K562 (cell line): Measurements from ENCODE around the gene SPON2.

Source experiments
- CEBPB ChIP-seq: fragments of 450-650 bp; IDR thresholded peaks from 2 replicates; pipeline ENCODE4 v1.6.1; 2016; ENCODE audit warnings: missing genetic modification characterization, missing compliant biosample characterization
- EP300 ChIP-seq: IDR thresholded peaks from 2 replicates; pipeline ENCODE4 v1.6.1; 2012; ENCODE audit warnings: low read length, improper control_type of control experiment
- NFYB ChIP-seq: IDR thresholded peaks from 2 replicates; pipeline ENCODE4 v1.6.1; 2011; ENCODE audit warnings: mild to moderate bottlenecking, moderate library complexity; ENCODE audit not compliant: insufficient read length; ENCODE audit errors: extremely low read depth
- NR1H2 ChIP-seq: sonication (generic); formaldehyde crosslinking; IDR thresholded peaks from 2 replicates; pipeline ENCODE4 v1.4.0; 2020; ENCODE audit warnings: mild to moderate bottlenecking, missing genetic modification reagents
- POLR2AphosphoS2 ChIP-seq: IDR thresholded peaks from 2 replicates; pipeline ENCODE4 v1.6.1; 2012; ENCODE audit warnings: low read length, improper control_type of control experiment
- ZBTB17 ChIP-seq: fragments of 450-650 bp; formaldehyde crosslinking; IDR thresholded peaks from 2 replicates; pipeline ENCODE4 v1.4.0; 2020; ENCODE audit warnings: mild to moderate bottlenecking
- ZNF175 ChIP-seq: fragments of 200-800 bp; sonication (Bioruptor generic); IDR thresholded peaks from 2 replicates; pipeline ENCODE4 v1.6.1; 2016; ENCODE audit warnings: low read depth, mild to moderate bottlenecking, missing genetic modification characterization, missing compliant biosample characterization
- ZNF347 ChIP-seq: fragments of 450-650 bp; formaldehyde crosslinking; IDR thresholded peaks from 2 replicates; pipeline ENCODE4 v1.4.0; 2020; ENCODE audit warnings: low read depth, mild to moderate bottlenecking, moderate library complexity
- TF ChIP-seq, protein P1 (sequence below), 3 experiments: IDR thresholded peaks in 2 of 3; conservative IDR thresholded peaks in 1 of 3; 2 replicates each; pipeline ENCODE4 v1.5.1; 2011 to 2012; ENCODE audit warnings: low read length in 3 of 3, mild to moderate bottlenecking in 3 of 3, control low read depth in 2 of 3, improper control_type of control experiment in 1 of 3, inconsistent platforms in 1 of 3, low read depth in 1 of 3, mixed read lengths in 1 of 3, moderate library complexity in 1 of 3; ENCODE audit not compliant: insufficient read depth in 2 of 3

DNA sequence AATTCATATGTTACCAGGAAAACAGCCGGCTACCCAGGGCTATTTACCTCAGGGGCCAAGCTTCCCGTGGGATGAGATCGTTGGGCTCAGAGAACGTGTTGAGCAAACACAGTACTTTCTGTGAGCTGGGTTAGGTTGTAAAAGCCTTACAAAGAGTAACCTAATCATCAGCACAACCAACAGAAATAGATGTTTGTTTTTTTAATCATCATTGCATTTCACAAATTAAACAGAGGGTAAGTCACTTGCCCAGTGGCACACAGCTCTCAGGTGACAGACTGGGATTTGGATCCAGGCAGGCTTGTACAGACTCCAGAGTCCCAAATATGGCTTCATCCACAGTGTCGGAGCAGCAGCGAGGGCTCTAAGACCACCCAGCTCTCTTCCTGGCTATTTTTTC, 20.1 kb downstream of the SPON2 start:
- TF ChIP-seq NFYB (no peak), NR1H2 (CRISPR knock-in tag) (no peak), ZNF347 (CRISPR knock-in tag) (no peak), EP300 (no peak), ZBTB17 (CRISPR knock-in tag) (no peak), CEBPB (no peak), ZNF175 (CRISPR knock-in tag) (no peak), POLR2AphosphoS2 (no peak)
- TF ChIP-seq, protein P1, sequence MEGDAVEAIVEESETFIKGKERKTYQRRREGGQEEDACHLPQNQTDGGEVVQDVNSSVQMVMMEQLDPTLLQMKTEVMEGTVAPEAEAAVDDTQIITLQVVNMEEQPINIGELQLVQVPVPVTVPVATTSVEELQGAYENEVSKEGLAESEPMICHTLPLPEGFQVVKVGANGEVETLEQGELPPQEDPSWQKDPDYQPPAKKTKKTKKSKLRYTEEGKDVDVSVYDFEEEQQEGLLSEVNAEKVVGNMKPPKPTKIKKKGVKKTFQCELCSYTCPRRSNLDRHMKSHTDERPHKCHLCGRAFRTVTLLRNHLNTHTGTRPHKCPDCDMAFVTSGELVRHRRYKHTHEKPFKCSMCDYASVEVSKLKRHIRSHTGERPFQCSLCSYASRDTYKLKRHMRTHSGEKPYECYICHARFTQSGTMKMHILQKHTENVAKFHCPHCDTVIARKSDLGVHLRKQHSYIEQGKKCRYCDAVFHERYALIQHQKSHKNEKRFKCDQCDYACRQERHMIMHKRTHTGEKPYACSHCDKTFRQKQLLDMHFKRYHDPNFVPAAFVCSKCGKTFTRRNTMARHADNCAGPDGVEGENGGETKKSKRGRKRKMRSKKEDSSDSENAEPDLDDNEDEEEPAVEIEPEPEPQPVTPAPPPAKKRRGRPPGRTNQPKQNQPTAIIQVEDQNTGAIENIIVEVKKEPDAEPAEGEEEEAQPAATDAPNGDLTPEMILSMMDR (IDR thresholded peaks at IDR 0.05 in 2 of 3, conservative IDR thresholded peaks at IDR 0.05 in 1 of 3; ENCODE audit: insufficient read depth in 2 of 3, low read depth in 1 of 3, low read length in 3 of 3) = no peak
